GM21717 (cell line): ENCODE data around the gene CAPN12.

Experiments used
- ATAC-seq: cut with Tn5 transposase; IDR thresholded peaks from one replicate; pipeline ENCODE4 v1.9.1; 2021; ENCODE audit warnings: mild to moderate bottlenecking, moderate library complexity; ENCODE audit not compliant: unreplicated experiment

The CAPN12 gene

DNA sequence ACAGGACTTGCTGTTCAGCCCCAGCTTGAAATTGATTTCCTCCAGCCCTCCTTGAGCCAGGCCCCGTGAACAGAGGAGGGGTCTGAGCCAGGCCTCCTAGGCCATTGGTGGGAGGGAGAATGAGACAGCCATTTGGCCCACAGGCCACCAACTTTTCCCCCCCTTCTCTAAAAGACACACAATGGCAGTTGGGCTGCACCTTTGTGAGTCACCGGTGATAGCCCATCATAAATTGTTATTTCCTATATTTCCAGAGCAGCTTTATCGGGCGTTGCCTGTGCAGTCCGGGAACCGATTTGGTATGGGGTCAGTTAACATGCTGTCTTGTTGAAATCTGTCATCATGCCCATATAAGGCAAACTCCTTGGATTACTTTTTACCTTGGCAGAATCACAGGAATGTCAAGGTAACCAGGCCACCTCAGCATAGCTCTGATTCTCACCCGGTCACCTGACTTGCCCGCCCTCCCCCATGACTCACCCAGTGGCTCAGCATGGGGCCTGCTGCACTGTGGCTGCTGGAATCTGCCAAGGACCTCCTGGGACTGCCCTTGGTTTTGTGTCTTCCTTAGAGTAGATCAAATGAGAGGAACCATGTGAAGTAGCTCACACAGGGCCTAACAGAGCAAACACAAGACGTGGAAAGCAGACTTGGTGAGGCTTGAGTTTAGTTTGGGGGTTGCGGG lies 60.7 kb downstream of the CAPN12 start:
- ATAC-seq: no peak

DNA sequence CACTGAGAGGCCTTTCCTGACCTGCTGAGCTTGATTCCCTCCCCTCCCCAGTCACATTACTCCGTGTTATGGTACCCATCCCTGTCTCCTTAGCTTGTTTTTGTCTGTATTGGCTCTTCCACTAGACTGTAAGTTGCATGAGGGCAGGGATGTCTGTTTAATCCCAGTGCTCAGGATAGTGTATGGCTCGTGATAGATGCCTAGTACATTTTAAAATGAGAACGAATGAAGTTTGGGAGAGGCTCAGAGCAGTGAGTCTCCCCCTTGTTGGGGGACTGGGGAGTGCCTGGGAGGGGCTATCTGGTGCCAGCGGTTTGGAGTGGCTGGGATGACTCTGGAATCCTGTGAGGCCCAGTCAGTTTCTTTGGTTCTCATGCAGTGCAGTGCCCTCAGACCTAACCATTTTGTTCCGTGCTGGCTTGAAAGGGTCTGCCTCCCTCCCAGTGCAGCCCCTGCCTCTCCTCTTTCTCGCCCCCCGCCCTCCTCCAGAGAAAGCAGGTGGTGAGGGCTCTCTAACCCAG lies 61.3 kb downstream of the CAPN12 start:
- no peak for ATAC-seq

DNA sequence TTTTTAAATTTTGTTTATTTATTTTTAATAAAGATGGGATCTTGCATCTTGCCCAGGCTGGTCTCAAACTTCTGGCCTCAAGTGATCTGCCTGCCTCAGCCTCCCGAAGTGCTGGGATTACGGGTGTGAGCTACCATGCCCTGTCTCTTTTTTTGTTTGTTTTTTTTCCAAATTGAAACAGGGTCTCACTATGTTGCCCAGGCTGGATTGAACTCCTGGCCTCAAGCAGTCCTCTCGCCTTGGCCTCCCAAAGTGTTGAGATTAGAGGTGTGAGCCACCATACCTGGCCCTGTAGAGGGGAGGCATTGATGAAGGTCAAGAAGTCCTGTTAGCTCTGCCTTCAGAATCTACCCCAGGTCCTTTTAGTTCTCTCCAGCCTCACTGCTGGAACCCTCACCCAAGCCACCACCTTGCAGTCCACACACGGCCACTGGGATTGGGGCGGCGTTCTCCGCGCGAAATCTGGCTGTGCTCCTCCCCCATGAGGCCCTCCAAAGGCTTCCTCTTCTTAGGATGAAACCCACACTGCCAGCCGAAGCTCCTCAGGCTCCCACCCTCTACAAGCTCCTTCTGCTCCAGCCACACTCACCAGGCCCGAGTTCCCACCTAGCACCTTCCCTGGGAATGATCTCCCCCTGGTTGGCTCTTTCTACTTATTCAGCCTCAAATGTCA lies 61.9 kb downstream of the CAPN12 start:
- ATAC-seq: no peak
